ENCODE data around the gene AMOTL2.

The AMOTL2 gene

GRCh38 chr3:134352031-134352671 lies 22.1 kb downstream of the AMOTL2 start:
- DNase-seq (ENCODE audit: low read depth): no peak
- no peak overlapping the region for H3K4me3 ChIP-seq (ENCODE audit: low read length)
- TF ChIP-seq CTCF (conservative IDR thresholded peaks at IDR 0.05; ENCODE audit: low read depth, low read length): no peak

GRCh38 chr3:134351427-134351826 lies 22.8 kb downstream of the AMOTL2 start:
- DNase-seq (ENCODE audit: low read depth): no peak
- no peak for TF ChIP-seq CTCF (conservative IDR thresholded peaks at IDR 0.05; ENCODE audit: low read depth, low read length)
- no peak overlapping the region for H3K4me3 ChIP-seq (ENCODE audit: low read length)

GRCh38 chr3:134350861-134351311 lies 23.4 kb downstream of the AMOTL2 start:
- no peak for DNase-seq (ENCODE audit: low read depth)
- H3K4me3 ChIP-seq (ENCODE audit: low read length): no peak overlapping the region
- TF ChIP-seq CTCF (conservative IDR thresholded peaks at IDR 0.05; ENCODE audit: low read depth, low read length): no peak

GRCh38 chr3:134350266-134350665 lies 24.0 kb downstream of the AMOTL2 start:
- H3K4me3 ChIP-seq (ENCODE audit: low read length): no peak overlapping the region
- DNase-seq (ENCODE audit: low read depth): no peak
- TF ChIP-seq CTCF (conservative IDR thresholded peaks at IDR 0.05; ENCODE audit: low read depth, low read length): no peak

GRCh38 chr3:134348524-134348923 lies 25.7 kb downstream of the AMOTL2 start:
- TF ChIP-seq CTCF (conservative IDR thresholded peaks at IDR 0.05; ENCODE audit: low read depth, low read length): no peak
- DNase-seq (ENCODE audit: low read depth): no peak
- no peak overlapping the region for H3K4me3 ChIP-seq (ENCODE audit: low read length)

- no peak overlapping the region for H3K4me3 ChIP-seq (ENCODE audit: low read length)
- TF ChIP-seq CTCF (conservative IDR thresholded peaks at IDR 0.05; ENCODE audit: low read depth, low read length): no peak
- DNase-seq (ENCODE audit: low read depth): no peak
These were observed 26.7 kb downstream of the AMOTL2 start for GRCh38 chr3:134347551-134347950.

- no peak for DNase-seq (ENCODE audit: low read depth)
- TF ChIP-seq CTCF (conservative IDR thresholded peaks at IDR 0.05; ENCODE audit: low read depth, low read length): no peak
- no peak overlapping the region for H3K4me3 ChIP-seq (ENCODE audit: low read length)
These were observed 27.5 kb downstream of the AMOTL2 start for GRCh38 chr3:134346744-134347143.

All from retinal pigment epithelial cell (primary cell).